H7 (cell line): Measurements from ENCODE around the gene ADRA2B. TPM values are rescaled to one million over a fixed set of nuclear protein-coding genes. Genes with fewer than 3 reads are reported as not detected.
A peak's percentile ranks its signal among the peaks of the same experiment; 100 is the strongest.

Experiments
- DNase-seq: peaks from one replicate; pipeline ENCODE4 v3.0.0; 2012
- H3K27me3 ChIP-seq: 2 replicates; pipeline ENCODE4 v1.6.0; 2011; ENCODE audit warnings: mild to moderate bottlenecking, low read length; ENCODE audit not compliant: control insufficient read depth, insufficient read depth
- H3K36me3 ChIP-seq: replicated peaks from 2 replicates; pipeline ENCODE4 v1.5.1; 2011; ENCODE audit warnings: low read length; ENCODE audit not compliant: control insufficient read depth, insufficient read depth
- H3K4me3 ChIP-seq: 2 replicates; pipeline ENCODE4 v1.5.1; 2011; ENCODE audit warnings: low read depth, mild to moderate bottlenecking, control low read depth, low read length, moderate library complexity; ENCODE audit not compliant: insufficient read depth
- total RNA-seq: library from RNA; depleted of rRNA; stranded (reverse); fragments of >200 nt; shearing (Covaris generic); gene quantifications from 2 replicates; pipeline ENCODE4 v1.2.3, GENCODE V29; 2014

Gene ADRA2B
- total RNA-seq, 1 experiment from 2014 or later = 1.6 TPM

DNA sequence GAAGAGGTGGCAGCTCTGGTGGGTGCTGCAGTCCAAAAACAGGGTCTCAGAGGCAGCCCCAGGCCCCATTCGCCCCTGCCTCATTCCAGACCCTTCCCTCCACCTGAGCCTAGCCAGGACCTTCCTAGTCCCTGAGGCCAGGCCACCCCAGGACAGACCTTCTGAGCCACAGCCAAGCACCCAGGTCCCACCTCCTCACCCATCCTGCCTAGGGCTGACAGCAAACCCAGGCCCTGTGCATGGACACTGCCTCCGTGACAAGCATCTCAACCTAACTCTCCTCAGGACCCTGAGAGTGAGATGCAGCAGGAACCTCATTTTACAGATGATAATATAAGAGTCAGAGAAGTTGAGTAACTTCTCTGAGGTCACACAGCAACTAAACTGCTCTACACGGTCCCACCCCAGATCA is 15.5 kb downstream of the ADRA2B start:
- no peaks in the 10 kb centered on the region for H3K27me3 ChIP-seq
- H3K4me3 ChIP-seq = no peak overlapping the region
- H3K36me3 ChIP-seq = no peaks in the 10 kb centered on the region
- DNase-seq = peak; percentile 17

DNA sequence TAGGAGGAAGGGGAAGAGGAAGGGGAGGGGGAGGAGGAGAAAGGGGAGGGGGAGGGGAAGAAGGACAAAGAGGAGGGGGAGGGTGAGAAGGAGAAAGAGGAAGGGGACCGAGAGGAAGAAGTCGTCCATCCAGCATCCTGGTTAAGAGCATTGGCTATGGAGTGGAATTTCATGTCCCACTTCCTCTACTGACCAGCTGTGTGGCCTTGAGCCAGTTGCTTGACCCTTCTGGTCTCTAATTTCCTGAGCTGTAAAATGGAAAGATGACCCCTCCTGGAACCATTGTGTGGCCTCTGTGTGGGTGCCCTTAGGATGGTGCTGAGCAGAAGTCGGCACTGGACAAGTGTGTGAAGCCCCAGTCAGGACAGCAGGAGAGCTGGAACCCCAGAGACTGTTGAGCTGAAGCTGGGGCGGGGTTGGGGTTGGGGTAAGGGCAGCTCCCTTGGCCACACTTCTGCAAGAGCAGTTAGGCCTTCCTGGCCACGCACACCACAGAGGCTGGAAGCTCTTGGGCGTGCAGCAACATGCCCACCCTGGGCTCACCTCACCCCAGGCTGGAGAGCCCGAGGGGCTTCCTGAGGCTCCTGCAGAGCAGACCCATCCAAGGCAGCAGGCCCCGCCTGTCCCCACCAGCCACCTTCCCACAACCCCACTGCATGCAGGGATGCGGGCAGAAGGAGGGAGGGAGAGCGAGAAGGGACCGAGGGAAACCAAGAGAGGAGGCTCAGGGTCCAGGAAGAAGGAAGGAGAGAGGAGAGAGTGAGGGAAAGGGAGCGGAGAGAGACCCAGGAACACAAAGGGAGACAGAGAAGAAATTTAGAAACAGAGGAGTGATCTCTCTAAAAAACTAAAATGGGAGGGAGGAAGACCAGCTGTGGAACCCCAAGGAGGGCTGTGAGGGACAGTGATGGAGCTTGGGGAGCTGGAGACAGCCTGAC is 16.2 kb downstream of the ADRA2B start:
- Histone ChIP-seq H3K27me3 (no peaks in the 10 kb centered on the region), H3K36me3 (no peaks in the 10 kb centered on the region), H3K4me3 (no peak overlapping the region)
- DNase-seq = peak; percentile 47

DNA sequence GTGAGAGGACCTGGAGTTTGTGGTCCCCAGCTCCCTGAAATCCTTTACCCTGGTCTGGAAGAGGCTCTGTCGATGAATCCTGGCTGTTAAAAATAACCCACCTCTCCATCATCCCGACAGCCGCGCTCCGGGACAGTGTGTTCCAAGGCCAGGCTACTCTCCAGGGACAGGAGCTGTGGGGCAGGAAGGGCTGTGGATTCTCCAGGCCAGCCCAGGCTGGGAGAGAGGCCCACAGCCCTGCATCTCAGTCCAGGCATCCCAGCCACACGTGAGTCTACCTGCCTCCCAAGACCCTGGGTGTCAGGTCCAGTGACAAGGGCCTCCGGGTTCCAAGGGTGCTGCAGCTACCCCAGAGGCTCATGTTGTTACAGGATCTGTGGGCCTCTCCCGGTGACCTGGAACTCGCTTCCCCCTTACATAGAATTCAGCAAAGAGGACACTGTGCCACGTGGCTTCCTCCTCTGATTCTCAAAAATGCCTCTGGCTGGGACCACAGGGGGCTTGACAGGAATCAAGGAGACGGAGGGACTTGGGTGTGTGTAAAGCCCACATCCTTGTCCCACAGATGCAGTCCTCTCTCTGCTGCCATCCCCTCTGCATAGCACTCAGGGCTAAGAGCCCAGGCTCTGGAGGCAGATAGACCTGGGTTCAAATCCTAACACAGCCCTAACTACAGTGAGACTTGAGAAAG is 17.3 kb downstream of the ADRA2B start:
- no peaks in the 10 kb centered on the region for H3K27me3 ChIP-seq
- no peaks in the 10 kb centered on the region for H3K36me3 ChIP-seq
- H3K4me3 ChIP-seq = no peak overlapping the region
- peak; percentile 32 for DNase-seq

DNA sequence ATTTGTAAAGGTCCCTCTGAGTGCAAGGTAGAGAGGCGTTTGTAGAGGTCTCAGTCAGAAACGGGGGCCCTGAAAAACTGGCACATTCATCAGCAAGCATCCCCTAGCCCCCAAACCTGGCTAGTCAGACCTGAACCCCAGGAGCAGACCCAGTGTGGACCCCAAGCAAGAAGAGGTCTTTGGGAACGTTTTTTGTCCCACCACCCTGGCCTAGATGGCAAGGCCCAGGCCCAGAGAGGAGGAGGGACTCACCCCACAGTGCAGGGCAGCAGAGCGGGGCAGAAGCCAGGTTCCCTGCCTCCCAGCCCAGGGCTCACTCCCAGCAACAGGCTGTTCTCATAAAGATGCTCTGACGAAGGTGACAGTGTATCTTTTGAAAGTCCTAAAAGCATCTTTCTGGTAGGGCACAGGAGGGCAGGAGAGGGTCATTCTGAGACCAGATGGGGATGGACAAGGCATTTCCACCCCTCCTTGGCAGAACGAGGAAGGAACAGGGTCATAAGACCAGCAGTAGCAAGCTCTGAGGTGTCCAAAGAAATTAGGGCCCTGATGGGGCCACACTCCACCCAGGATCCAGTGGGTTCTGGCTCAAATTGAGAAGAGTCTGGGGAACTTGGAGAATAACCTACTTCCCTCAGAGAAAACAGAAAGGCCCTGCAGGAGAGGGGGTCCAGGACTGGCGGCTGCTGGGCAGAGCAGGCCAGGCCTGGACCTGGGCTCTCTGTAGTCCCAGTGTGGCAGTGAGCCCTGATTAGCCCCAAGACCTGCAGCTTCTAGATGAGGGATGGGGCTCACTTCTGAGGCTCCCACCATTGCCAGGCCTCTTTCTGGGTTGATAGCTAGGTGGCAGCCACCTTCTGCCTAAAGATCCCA is 18.2 kb downstream of the ADRA2B start:
- DNase-seq = peak; percentile 22

DNA sequence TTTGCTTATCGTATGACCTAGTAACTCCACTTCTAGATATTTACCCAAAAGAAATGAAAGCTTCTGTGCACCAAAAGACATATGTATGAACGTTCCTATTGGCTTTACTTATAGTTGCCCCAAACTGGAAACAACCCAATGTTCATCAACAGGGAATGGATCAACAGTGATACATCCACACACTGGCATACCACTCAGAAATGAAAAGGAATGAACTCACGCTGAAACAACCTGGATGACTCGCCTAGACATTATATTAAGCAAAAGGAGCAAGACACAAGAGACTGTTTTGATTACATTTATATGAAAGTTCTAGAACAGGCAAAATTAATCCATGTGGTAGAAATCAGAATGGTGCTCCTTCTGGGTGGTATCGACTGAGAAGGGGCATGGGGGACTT is 18.9 kb downstream of the ADRA2B start:
- no peaks in the 10 kb centered on the region for H3K27me3 ChIP-seq
- H3K4me3 ChIP-seq = no peak overlapping the region
- H3K36me3 ChIP-seq = no peaks in the 10 kb centered on the region
- no peak for DNase-seq

More for the DNA sequence above, 18.2 kb downstream of the ADRA2B start:
- Histone ChIP-seq H3K4me3 (no peak overlapping the region), H3K36me3 (no peaks in the 10 kb centered on the region), H3K27me3 (no peaks in the 10 kb centered on the region)

DNA sequence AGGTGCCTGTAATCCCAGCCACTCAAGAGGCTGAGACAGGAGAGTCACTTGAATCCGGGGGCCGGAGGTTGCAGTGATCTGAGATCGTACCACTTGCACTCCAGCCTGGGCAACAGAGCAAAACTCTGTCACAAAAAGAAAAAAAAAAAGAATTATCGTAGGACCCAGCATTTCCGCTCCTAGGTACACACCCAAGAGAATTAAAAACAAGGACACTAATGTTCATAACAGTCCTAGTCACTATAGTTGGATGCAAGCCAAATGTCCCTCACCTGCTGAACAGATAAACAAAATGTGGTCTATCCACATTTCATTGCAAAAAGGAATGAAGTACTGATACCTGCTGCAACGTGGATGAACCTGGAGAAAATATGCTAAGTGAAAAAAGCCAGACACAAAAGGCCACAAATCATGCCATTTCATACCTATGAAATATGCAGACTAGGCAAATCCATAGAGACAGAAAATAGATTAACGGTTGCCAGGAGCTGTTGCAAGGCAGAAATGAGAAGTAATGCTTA is 21.2 kb downstream of the ADRA2B start:
- no peak overlapping the region for H3K4me3 ChIP-seq
- no peaks in the 10 kb centered on the region for H3K36me3 ChIP-seq
- H3K27me3 ChIP-seq = no peaks in the 10 kb centered on the region
- no peak for DNase-seq

DNA sequence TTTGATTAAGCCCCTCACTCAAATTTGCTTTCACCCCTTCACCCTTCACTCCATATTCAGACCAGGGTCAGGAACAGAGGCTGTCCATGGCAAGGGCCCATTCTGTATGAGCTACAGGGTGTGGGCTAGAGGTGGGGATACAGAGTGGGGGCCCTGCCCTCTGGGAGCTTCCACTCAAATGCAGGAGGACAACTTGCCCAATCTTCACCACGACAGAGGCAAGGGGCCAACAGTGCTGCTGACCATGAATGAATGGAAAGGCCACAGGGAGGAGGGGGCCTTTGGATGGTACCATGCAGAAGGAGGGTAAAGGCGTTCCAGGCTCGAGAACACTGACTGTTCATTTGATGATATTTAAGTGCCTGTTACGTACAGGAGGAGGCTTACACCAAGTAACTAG is 22.8 kb downstream of the ADRA2B start:
- no peaks in the 10 kb centered on the region for H3K36me3 ChIP-seq
- no peaks in the 10 kb centered on the region for H3K27me3 ChIP-seq
- no peak for DNase-seq
- H3K4me3 ChIP-seq = no peak overlapping the region

DNA sequence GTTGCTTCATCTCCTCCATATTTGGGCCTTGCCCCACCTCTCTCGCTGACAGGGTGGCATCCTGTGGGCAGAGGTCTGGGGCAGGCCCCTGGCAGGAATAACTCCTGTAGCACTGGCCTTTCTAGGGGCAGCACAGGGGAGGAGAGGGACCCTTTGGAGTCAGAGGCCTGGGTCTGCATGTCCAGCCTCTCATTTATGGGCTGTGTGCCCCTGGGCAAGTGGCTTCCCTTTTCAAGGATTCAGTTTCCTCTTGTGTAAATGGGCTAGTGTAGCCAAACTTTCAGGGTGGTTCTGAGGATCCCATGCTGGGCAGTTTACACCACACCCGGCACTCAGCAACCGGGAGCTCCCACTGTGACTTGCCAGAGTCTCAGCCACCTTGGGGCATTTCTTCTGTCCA is 23.4 kb downstream of the ADRA2B start:
- Histone ChIP-seq H3K4me3 (no peak overlapping the region), H3K27me3 (no peaks in the 10 kb centered on the region), H3K36me3 (no peaks in the 10 kb centered on the region)
- no peak for DNase-seq

DNA sequence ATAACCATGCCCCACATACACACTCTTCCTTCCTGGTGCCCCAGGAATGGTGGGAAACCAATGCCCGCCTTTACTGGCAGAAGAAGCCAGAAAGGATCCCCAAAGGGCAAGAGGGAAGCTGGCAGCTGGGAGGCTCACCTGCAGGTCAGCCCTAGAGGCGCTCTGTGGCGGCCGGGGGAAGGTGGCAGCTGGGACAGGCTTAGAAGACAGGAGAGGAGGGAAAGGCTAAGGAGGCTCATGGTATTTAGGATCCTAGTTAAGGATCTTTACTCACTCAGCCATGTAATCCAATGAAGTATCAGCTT is 23.8 kb downstream of the ADRA2B start:
- no peaks in the 10 kb centered on the region for H3K27me3 ChIP-seq
- DNase-seq = peak; percentile 30
- H3K36me3 ChIP-seq = no peaks in the 10 kb centered on the region
- no peak overlapping the region for H3K4me3 ChIP-seq

DNA sequence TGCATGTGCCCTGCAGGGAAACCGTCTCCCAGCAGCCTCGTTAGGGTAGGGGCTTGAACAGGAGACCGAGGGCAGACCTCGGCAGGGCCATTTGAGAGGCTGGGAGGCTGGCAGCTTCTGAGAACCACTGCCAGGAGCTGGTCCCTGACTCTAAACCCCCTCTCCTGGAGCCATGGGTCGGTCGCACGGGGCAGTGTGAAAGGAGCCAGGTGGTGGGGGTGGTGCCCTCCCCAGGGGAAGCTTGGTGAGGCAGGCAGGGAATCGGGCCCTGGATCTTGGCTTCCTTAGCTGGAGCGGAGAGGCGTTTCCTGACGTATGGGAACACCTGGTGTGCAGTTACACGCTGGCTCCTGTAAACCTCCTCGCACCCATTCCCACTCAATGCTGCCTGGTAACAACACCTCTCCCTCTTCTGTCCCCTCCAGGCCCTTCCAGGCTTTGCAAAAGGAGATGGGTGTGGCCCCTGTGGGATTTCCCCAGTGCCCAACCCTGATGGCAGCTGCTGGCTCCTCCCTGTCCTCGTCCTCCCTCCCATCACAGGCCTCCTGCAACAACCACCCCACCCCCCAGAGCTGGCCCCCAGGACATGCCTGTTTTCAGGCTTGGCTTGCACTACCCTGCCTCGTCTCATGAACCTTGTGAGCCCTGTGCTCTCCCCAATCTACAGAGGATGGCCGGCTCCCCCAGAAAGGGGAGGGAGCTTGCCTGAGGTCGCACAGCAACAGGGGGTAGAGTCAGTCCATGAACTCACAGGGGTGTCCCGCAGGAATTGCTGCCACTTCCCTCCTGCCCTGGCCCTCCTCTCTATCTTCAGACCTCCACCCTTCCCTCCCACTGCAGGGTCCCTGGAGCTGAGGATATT is 24.4 kb downstream of the ADRA2B start:
- no peaks in the 10 kb centered on the region for H3K36me3 ChIP-seq
- DNase-seq = peak; percentile 76
- no peak overlapping the region for H3K4me3 ChIP-seq
- H3K27me3 ChIP-seq = no peaks in the 10 kb centered on the region

DNA sequence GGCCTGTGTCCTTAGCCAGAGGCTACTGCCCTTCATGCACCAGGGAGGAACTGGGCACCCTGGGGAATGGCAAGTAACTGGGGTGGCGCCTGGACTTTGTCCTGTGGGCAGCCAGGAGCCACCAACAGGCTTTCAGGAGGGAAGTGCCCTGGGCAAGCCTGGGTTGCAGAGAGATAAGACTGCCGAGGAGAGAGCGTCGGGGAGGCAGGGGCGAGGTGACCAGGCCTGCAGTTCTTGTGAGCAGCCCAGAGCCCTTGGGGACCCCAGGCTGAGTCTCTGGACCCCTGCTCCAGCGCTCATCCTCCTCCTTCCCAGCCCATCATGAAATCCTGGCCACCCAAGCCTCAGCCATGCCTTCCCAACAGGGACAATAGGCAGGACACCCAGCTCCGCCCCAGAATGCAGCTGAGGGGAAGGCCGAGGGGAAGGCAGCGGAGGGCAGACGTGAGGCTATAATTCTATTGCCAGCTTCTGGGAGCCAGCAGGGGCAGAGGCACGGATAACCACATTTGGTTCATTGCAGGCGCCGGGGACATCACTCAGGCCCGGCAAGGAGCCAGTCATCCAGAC is 25.1 kb downstream of the ADRA2B start:
- DNase-seq = peak; percentile 54
- Histone ChIP-seq H3K4me3 (no peak overlapping the region), H3K27me3 (no peaks in the 10 kb centered on the region), H3K36me3 (no peaks in the 10 kb centered on the region)

DNA sequence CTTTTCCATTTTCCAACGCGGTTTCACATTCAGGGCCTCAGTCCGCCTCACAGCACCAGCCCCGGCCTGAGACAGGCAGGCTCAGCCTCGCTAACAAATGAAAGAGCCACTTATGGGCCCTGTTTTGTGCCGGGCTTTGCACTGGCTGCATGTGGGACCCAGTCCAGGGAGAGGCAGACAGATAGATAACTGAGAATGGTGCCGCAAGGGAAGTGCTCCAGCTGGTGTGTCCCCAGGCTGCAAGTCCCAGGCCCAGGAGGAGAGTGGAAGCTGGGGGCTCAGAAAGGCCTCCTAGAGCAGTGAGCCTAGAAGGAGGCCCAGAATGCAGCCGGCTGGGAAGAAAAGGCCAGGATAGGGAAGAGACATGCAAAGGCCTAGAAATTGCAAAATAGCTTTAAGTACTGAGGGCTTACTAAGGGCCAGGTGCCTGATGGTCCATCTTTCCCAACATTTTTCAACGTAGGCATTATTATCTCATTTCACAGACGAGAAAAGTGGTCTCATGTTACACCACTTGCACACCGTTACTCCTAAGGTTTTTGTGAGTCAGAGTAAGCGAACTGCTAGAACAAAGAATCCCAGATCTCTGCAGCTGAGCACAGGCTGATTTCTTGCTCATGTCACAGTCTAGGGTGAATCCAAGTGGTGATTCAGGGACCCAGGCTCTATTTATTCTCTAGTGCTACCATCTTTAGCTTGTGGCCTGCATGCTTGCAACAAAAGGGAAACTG is 26.0 kb downstream of the ADRA2B start:
- H3K4me3 ChIP-seq = no peak overlapping the region
- H3K36me3 ChIP-seq = no peaks in the 10 kb centered on the region
- peak; percentile 36 for DNase-seq
- H3K27me3 ChIP-seq = no peaks in the 10 kb centered on the region
